CD4-positive, alpha-beta memory T cell (primary cell): ENCODE data around the gene COMP. TPM values are rescaled to one million over a fixed set of nuclear protein-coding genes. Genes with fewer than 3 reads are reported as not detected.

Experiments
- CTCF ChIA-PET: fragments of 350-600 bp; sonication (Branson Sonifier 250); formaldehyde crosslinking; loops from one replicate; lab custom pipeline; 2021; ENCODE audit warnings: inconsistent platforms; ENCODE audit not compliant: partially characterized antibody; lab: Charles Lee
- POLR2A ChIA-PET: fragments of 350-600 bp; sonication (Branson Sonifier 250); formaldehyde crosslinking; loops from one replicate; lab custom pipeline; 2021; ENCODE audit not compliant: partially characterized antibody; lab: Charles Lee
- DNase-seq, 5 donors: peaks; one replicate each; pipeline versions ENCODE4 v3.0.0 to v3.0.0-alpha.2; 2020 to 2022; ENCODE audit warnings: mixed read lengths in 1 of 5
- H3K27ac ChIP-seq: one replicate; pipeline ENCODE4 v1.7.0; 2013; ENCODE audit warnings: low read depth, low read length
- H3K27me3 ChIP-seq: 2 replicates; pipeline ENCODE4 v1.7.0; 2013; ENCODE audit warnings: mild to moderate bottlenecking, low read length, moderate library complexity; ENCODE audit not compliant: insufficient read depth
- H3K36me3 ChIP-seq: 2 replicates; pipeline ENCODE4 v1.7.0; 2013; ENCODE audit warnings: mild to moderate bottlenecking, low read length, moderate library complexity; ENCODE audit not compliant: insufficient read depth
- H3K4me1 ChIP-seq: 2 replicates; pipeline ENCODE4 v1.7.0; 2013; ENCODE audit warnings: mild to moderate bottlenecking, low read length, moderate library complexity; ENCODE audit not compliant: insufficient read depth
- H3K4me3 ChIP-seq, 2 donors: one replicate each; pipeline ENCODE4 v1.7.0; 2013; ENCODE audit warnings: low read length in 2 of 2, mild to moderate bottlenecking in 1 of 2
- H3K9me3 ChIP-seq, 2 donors: one replicate each; pipeline ENCODE4 v1.7.0; 2013; ENCODE audit warnings: low read length in 2 of 2, control low read depth in 1 of 2; ENCODE audit not compliant: control insufficient read depth in 1 of 2
- H3K27ac Mint-ChIP-seq, 7 donors: one replicate each; pipeline ENCODE4 v1.8.0; 2020 to 2021; ENCODE audit warnings: mixed read lengths in 7 of 7, mild to moderate bottlenecking in 6 of 7, inconsistent platforms in 3 of 7, moderate library complexity in 3 of 7
- H3K27me3 Mint-ChIP-seq, 2 donors: one replicate each; pipeline ENCODE4 v1.8.0; 2020 to 2021; ENCODE audit warnings: mixed read lengths in 2 of 2
- H3K36me3 Mint-ChIP-seq, 2 donors: one replicate each; pipeline ENCODE4 v1.8.0; 2020 to 2021; ENCODE audit warnings: mixed read lengths in 2 of 2, inconsistent platforms in 1 of 2, mild to moderate bottlenecking in 1 of 2
- H3K4me1 Mint-ChIP-seq, 4 donors: one replicate each; pipeline ENCODE4 v1.8.0; 2020 to 2021; ENCODE audit warnings: mixed read lengths in 4 of 4, mild to moderate bottlenecking in 1 of 4
- H3K4me3 Mint-ChIP-seq, 8 donors: one replicate each; pipeline ENCODE4 v1.8.0; 2020 to 2021; ENCODE audit warnings: mixed read lengths in 8 of 8, mild to moderate bottlenecking in 7 of 8, moderate library complexity in 6 of 8, inconsistent platforms in 3 of 8
- H3K9me3 Mint-ChIP-seq, 8 donors: one replicate each; pipeline ENCODE4 v1.8.0; 2020 to 2021; ENCODE audit warnings: mixed read lengths in 8 of 8, mild to moderate bottlenecking in 5 of 8, inconsistent platforms in 3 of 8, moderate library complexity in 1 of 8
- intact Hi-C: fragments of 100-400 bp; cut with micrococcal nuclease; formaldehyde crosslinking; loops from one replicate; pipeline ENCODE4 v1.15.1; 2023
- polyA plus RNA-seq, 2 donors: library from polyadenylated mRNA; unstranded; fragments of 300-500 nt; fragmentation: Illumina TruSeq; gene quantifications; one replicate each; pipeline ENCODE4 v1.2.3, GENCODE V29; 2021
- total RNA-seq, 2 experiments: library from RNA; stranded (reverse); gene quantifications; one replicate each; pipeline ENCODE4 v1.2.3, GENCODE V29; 2021

Gene COMP
- total and polyA plus RNA-seq, 4 experiments from 2014 or later = not detected

GRCh38 chr19:18796239-18796638 lies 5.1 kb upstream of the COMP start:
- Mint-ChIP-seq H3K27ac (no peak overlapping the region), H3K27me3 (peaks cover 22 to 33% of the 10 kb centered on the region in 2 donors), H3K4me1 (peaks cover 0 to 6% (median under 1%) of the 10 kb centered on the region in 4 donors), H3K9me3 (peaks cover 0 to 2% (median 0%) of the 10 kb centered on the region in 8 donors), H3K36me3 (no peaks in the 10 kb centered on the region), H3K4me3 (no peak overlapping the region)
- intact Hi-C loops = no loop called here
- Histone ChIP-seq H3K9me3 (no peaks in the 10 kb centered on the region), H3K36me3 (no peaks in the 10 kb centered on the region), H3K4me1 (no peaks in the 10 kb centered on the region), H3K27ac (no peak overlapping the region), H3K4me3 (no peak overlapping the region), H3K27me3 (peaks cover 7% of the 10 kb centered on the region)
- ChIA-PET POLR2A (no interaction called here), CTCF (no interaction called here)
- DNase-seq = no peak

GRCh38 chr19:18795540-18795939 lies 4.4 kb upstream of the COMP start:
- ChIA-PET CTCF (no interaction called here), POLR2A (no interaction called here)
- Histone ChIP-seq H3K9me3 (no peaks in the 10 kb centered on the region), H3K4me3 (no peak overlapping the region), H3K4me1 (peaks cover 4% of the 10 kb centered on the region), H3K27me3 (peaks cover 10% of the 10 kb centered on the region), H3K36me3 (no peaks in the 10 kb centered on the region), H3K27ac (no peak overlapping the region)
- peaks cover 0 to 2% (median 0%) of the 10 kb centered on the region in 8 donors for H3K9me3 Mint-ChIP-seq
- peaks cover 0 to 10% (median 3%) of the 10 kb centered on the region in 4 donors for H3K4me1 Mint-ChIP-seq
- H3K36me3 Mint-ChIP-seq = no peaks in the 10 kb centered on the region
- H3K4me3 Mint-ChIP-seq = no peak overlapping the region
- intact Hi-C loops = no loop called here
- DNase-seq = no peak
- peaks cover 27 to 36% of the 10 kb centered on the region in 2 donors for H3K27me3 Mint-ChIP-seq
- no peak overlapping the region for H3K27ac Mint-ChIP-seq

GRCh38 chr19:18794692-18795091 lies 3.6 kb upstream of the COMP start:
- POLR2A ChIA-PET = no interaction called here
- DNase-seq = no peak
- Mint-ChIP-seq H3K36me3 (no peaks in the 10 kb centered on the region), H3K4me3 (no peak overlapping the region), H3K9me3 (peaks cover 0 to 2% (median 0%) of the 10 kb centered on the region in 8 donors), H3K4me1 (peaks cover 4 to 18% (median 8%) of the 10 kb centered on the region in 4 donors), H3K27me3 (peaks cover 31 to 40% of the 10 kb centered on the region in 2 donors), H3K27ac (no peak overlapping the region)
- Histone ChIP-seq H3K4me1 (peaks cover 11% of the 10 kb centered on the region), H3K27ac (no peak overlapping the region), H3K36me3 (no peaks in the 10 kb centered on the region), H3K4me3 (no peak overlapping the region), H3K27me3 (peaks cover 14% of the 10 kb centered on the region), H3K9me3 (no peaks in the 10 kb centered on the region)
- CTCF ChIA-PET = no interaction called here
- intact Hi-C loops = no loop called here

- H3K4me1 Mint-ChIP-seq = peaks cover 6 to 25% (median 12%) of the 10 kb centered on the region in 4 donors
- no peaks in the 10 kb centered on the region for H3K36me3 Mint-ChIP-seq
- no peak overlapping the region for H3K4me3 Mint-ChIP-seq
- H3K27ac Mint-ChIP-seq = no peak overlapping the region
- Histone ChIP-seq H3K4me1 (peaks cover 18% of the 10 kb centered on the region), H3K27ac (no peak overlapping the region), H3K36me3 (no peaks in the 10 kb centered on the region), H3K4me3 (no peak overlapping the region), H3K27me3 (peaks cover 20% of the 10 kb centered on the region), H3K9me3 (no peaks in the 10 kb centered on the region)
- intact Hi-C loops = no loop called here
- ChIA-PET POLR2A (no interaction called here), CTCF (no interaction called here)
- peaks cover 32 to 43% of the 10 kb centered on the region in 2 donors for H3K27me3 Mint-ChIP-seq
- peaks cover 0 to 2% (median 0%) of the 10 kb centered on the region in 8 donors for H3K9me3 Mint-ChIP-seq
- DNase-seq = no peak
Measured at GRCh38 chr19:18794029-18794313, 2.9 kb upstream of the COMP start.

- Histone ChIP-seq H3K9me3 (no peaks in the 10 kb centered on the region), H3K36me3 (no peaks in the 10 kb centered on the region), H3K4me3 (no peak overlapping the region), H3K27ac (no peak overlapping the region), H3K27me3 (peaks cover 23% of the 10 kb centered on the region), H3K4me1 (peaks cover 24% of the 10 kb centered on the region)
- Mint-ChIP-seq H3K27ac (no peak overlapping the region), H3K27me3 (peaks cover 34 to 46% of the 10 kb centered on the region in 2 donors), H3K9me3 (peaks cover 0 to 2% (median 0%) of the 10 kb centered on the region in 8 donors), H3K4me3 (no peak overlapping the region), H3K36me3 (no peaks in the 10 kb centered on the region), H3K4me1 (peaks cover 9 to 29% (median 14%) of the 10 kb centered on the region in 4 donors)
- ChIA-PET CTCF (no interaction called here), POLR2A (no interaction called here)
- intact Hi-C loops = no loop called here
- no peak for DNase-seq
Measured at GRCh38 chr19:18793144-18794028, 2.3 kb upstream of the COMP start.

- Histone ChIP-seq H3K27ac (no peak overlapping the region), H3K9me3 (no peaks in the 10 kb centered on the region), H3K27me3 (peaks cover 23% of the 10 kb centered on the region), H3K36me3 (no peaks in the 10 kb centered on the region), H3K4me1 (peaks cover 25% of the 10 kb centered on the region), H3K4me3 (no peak overlapping the region)
- Mint-ChIP-seq H3K27ac (peak overlapping the region in 1 of 7 donors; percentile 27), H3K27me3 (peaks cover 37 to 48% of the 10 kb centered on the region in 2 donors), H3K9me3 (peaks cover 0 to 2% (median 0%) of the 10 kb centered on the region in 8 donors), H3K4me1 (peaks cover 9 to 30% (median 16%) of the 10 kb centered on the region in 4 donors), H3K4me3 (peak overlapping the region in 1 of 8 donors; percentile 25), H3K36me3 (no peaks in the 10 kb centered on the region)
- POLR2A ChIA-PET = no interaction called here
- intact Hi-C loops = no loop called here
- no peak for DNase-seq
- CTCF ChIA-PET = no interaction called here
Measured at GRCh38 chr19:18792661-18793060, 1.6 kb upstream of the COMP start.

- Histone ChIP-seq H3K9me3 (no peaks in the 10 kb centered on the region), H3K4me1 (peaks cover 25% of the 10 kb centered on the region), H3K4me3 (no peak overlapping the region), H3K27ac (no peak overlapping the region), H3K36me3 (no peaks in the 10 kb centered on the region), H3K27me3 (peaks cover 29% of the 10 kb centered on the region)
- no peak for DNase-seq
- Mint-ChIP-seq H3K4me1 (peaks cover 13 to 40% (median 23%) of the 10 kb centered on the region in 4 donors), H3K27ac (peak overlapping the region in 1 of 7 donors; percentile 24), H3K4me3 (peak overlapping the region in 4 of 8 donors; percentile 58 to 72 (median 66)), H3K9me3 (no peaks in the 10 kb centered on the region), H3K36me3 (no peaks in the 10 kb centered on the region), H3K27me3 (peaks cover 40 to 57% of the 10 kb centered on the region in 2 donors)
- ChIA-PET CTCF (no interaction called here), POLR2A (no interaction called here)
- intact Hi-C loops = no loop called here
Measured at GRCh38 chr19:18791315-18791678, 192 bp upstream of the COMP start.
